HepG2 (cell line): Measurements from ENCODE around the gene ACTR3. TPM values are rescaled to one million over a fixed set of nuclear protein-coding genes. Genes with fewer than 3 reads are reported as not detected.

Source experiments
- ARNTL ChIP-seq: sonication (generic); formaldehyde crosslinking; IDR thresholded peaks from 2 replicates; pipeline ENCODE4 v1.4.0; 2020; ENCODE audit warnings: mild to moderate bottlenecking, missing genetic modification reagents
- DRAP1 ChIP-seq: IDR thresholded peaks from 2 replicates; pipeline ENCODE4 v1.6.1; 2016; ENCODE audit warnings: missing genetic modification reagents, missing compliant biosample characterization
- HIC2 ChIP-seq: sonication (generic); formaldehyde crosslinking; IDR thresholded peaks from 2 replicates; pipeline ENCODE4 v1.9.0; 2022; ENCODE audit warnings: low read depth, missing genetic modification reagents
- HOXA5 ChIP-seq: sonication (generic); formaldehyde crosslinking; IDR thresholded peaks from 2 replicates; pipeline ENCODE4 v1.4.0; 2020; ENCODE audit warnings: missing genetic modification reagents
- JUN ChIP-seq: sonication (generic); formaldehyde crosslinking; IDR thresholded peaks from 2 replicates; pipeline ENCODE4 v1.4.0; 2020; ENCODE audit warnings: mild to moderate bottlenecking, missing genetic modification reagents
- MIXL1 ChIP-seq: IDR thresholded peaks from 2 replicates; pipeline ENCODE4 v1.6.1; 2016
- NR2F1 ChIP-seq, 2 experiments: fragments of 450-650 bp in 1 of 2; formaldehyde crosslinking in 1 of 2; IDR thresholded peaks; 2 replicates each; pipeline versions ENCODE4 v1.5.0 to v1.6.1; 2016 to 2020; ENCODE audit warnings: mild to moderate bottlenecking in 1 of 2, missing compliant biosample characterization in 1 of 2, missing genetic modification reagents in 1 of 2, moderate library complexity in 1 of 2
- SPEN ChIP-seq: sonication (generic); formaldehyde crosslinking; IDR thresholded peaks from 2 replicates; pipeline ENCODE4 v1.5.1; 2020; ENCODE audit warnings: low read depth, mild to moderate bottlenecking, missing genetic modification reagents
- SUZ12 ChIP-seq: fragments of 150-350 bp; IDR thresholded peaks from 2 replicates; pipeline ENCODE4 v1.6.1; 2014; ENCODE audit warnings: low read depth, low read length
- SYNCRIP ChIP-seq: fragments of 200-400 bp; formaldehyde crosslinking; IDR thresholded peaks from 2 replicates; pipeline ENCODE4 v1.6.1; 2018; ENCODE audit warnings: mild to moderate bottlenecking, low read depth, low read length; ENCODE audit not compliant: insufficient read depth
- ZBTB7A ChIP-seq: sonication (generic); formaldehyde crosslinking; IDR thresholded peaks from 2 replicates; pipeline ENCODE4 v1.8.0; 2022; ENCODE audit warnings: mild to moderate bottlenecking, missing genetic modification reagents
- ZMYM4 ChIP-seq: sonication (generic); formaldehyde crosslinking; IDR thresholded peaks from 2 replicates; pipeline ENCODE4 v1.8.1; 2023; ENCODE audit warnings: mild to moderate bottlenecking, missing genetic modification reagents
- ZNF513 ChIP-seq: sonication (generic); formaldehyde crosslinking; conservative IDR thresholded peaks from 2 replicates; pipeline ENCODE4 v1.5.0; 2020; ENCODE audit warnings: missing genetic modification reagents
- ZNF530 ChIP-seq: sonication (generic); formaldehyde crosslinking; IDR thresholded peaks from 2 replicates; pipeline ENCODE4 v1.5.0; 2020; ENCODE audit warnings: low read depth, mild to moderate bottlenecking, missing genetic modification reagents
- ZNF576 ChIP-seq: sonication (generic); formaldehyde crosslinking; IDR thresholded peaks from 2 replicates; pipeline ENCODE4 v1.4.0; 2020; ENCODE audit warnings: mild to moderate bottlenecking, missing genetic modification reagents
- ZNF605 ChIP-seq: sonication (generic); formaldehyde crosslinking; IDR thresholded peaks from 2 replicates; pipeline ENCODE4 v1.8.0; 2022; ENCODE audit warnings: mild to moderate bottlenecking, missing genetic modification reagents
- ZNF672 ChIP-seq: sonication (generic); formaldehyde crosslinking; IDR thresholded peaks from 2 replicates; pipeline ENCODE4 v1.8.1; 2022; ENCODE audit warnings: missing genetic modification reagents
- ZNF740 ChIP-seq: sonication (generic); formaldehyde crosslinking; IDR thresholded peaks from 2 replicates; pipeline ENCODE4 v1.4.0; 2020; ENCODE audit warnings: missing genetic modification reagents
- ZNF772 ChIP-seq: sonication (generic); formaldehyde crosslinking; IDR thresholded peaks from 2 replicates; pipeline ENCODE4 v1.5.0; 2020; ENCODE audit warnings: mild to moderate bottlenecking, missing genetic modification reagents
- ZNF891 ChIP-seq: sonication (generic); formaldehyde crosslinking; IDR thresholded peaks from 2 replicates; pipeline ENCODE4 v1.5.0; 2020; ENCODE audit warnings: mild to moderate bottlenecking, missing genetic modification reagents
- polyA plus RNA-seq, 8 experiments: library from polyadenylated mRNA; depleted of rRNA in 3 of 8; stranded (reverse) in 7 of 8; unstranded in 1 of 8; fragments of >200 nt; fragmentation: Illumina TruSeq in 4 of 8; extraction: Trizol in 4 of 8; gene quantifications; 2 replicates each; pipeline versions ENCODE4 v1.2.1 to v1.2.3, GENCODE V29; 2011 to 2016; ENCODE audit warnings: low read depth in 4 of 8, missing spikeins in 1 of 8, mixed read lengths in 1 of 8; ENCODE audit not compliant: insufficient read depth in 1 of 8
- total RNA-seq, 5 experiments: library from RNA; depleted of rRNA; stranded (reverse); fragments of >200 nt; fragmentation: Illumina TruSeq; extraction: Trizol; gene quantifications; 2 replicates each; pipeline ENCODE4 v1.2.3, GENCODE V29; 2016; ENCODE audit warnings: low read depth in 1 of 5
- TF ChIP-seq, protein P1 (sequence below), 2 experiments: sonication (generic) in 1 of 2; formaldehyde crosslinking in 1 of 2; IDR thresholded peaks; 2 replicates each; pipeline versions ENCODE4 v1.4.0 to v1.6.1; 2018 to 2020; ENCODE audit warnings: missing genetic modification reagents in 2 of 2, borderline replicate concordance in 1 of 2, low read depth in 1 of 2, mild to moderate bottlenecking in 1 of 2, missing biosample characterization in 1 of 2
- TF ChIP-seq, protein P2 (sequence below): sonication (generic); formaldehyde crosslinking; IDR thresholded peaks from 2 replicates; pipeline ENCODE4 v1.5.0; 2020; ENCODE audit warnings: missing genetic modification reagents

The ACTR3 gene
- total and polyA plus RNA-seq, 2 of the 13 experiments (the other 11 are each of a cell fraction or from before 2014, with no cell fraction given), result 123 to 225 TPM

DNA sequence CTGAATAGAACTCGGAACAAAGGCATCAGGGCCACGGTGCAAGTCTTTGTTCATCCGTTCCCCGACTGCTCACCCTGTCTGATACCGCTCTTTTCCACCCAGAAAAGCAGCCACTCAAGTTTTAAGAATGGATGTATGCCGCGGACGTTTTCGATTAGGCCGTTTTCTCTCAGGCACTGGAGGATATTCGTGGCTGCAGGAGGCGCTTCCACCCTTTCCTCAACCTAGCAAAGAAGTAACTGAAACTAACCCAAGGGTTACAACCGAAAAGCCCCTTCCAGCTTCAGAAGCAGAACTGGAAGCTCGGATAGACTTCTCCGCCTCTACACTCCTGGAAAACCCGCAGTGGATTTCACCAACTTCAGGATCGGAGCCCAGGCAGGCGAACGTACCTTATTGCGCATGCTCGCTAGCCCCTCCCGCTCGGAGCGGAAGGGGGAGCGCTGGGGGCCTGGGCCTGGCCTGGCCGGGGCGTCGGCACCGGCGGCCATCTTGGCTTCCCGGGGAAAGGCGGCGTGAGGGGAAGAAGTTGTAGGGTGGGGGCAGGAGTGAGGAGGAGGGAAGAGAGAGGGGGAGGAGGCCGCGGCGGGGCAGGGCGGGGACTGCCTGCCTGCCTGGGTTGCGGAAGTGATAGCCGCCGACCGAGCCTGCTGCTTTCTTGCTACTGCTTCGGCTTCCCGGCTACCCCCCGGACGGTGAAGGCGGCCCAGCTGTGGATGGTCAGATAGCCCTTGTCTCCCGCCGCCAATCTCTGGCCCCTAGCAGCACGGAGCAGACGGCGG, at the start of gene ACTR3 (continued):
- TF ChIP-seq, protein P1, sequence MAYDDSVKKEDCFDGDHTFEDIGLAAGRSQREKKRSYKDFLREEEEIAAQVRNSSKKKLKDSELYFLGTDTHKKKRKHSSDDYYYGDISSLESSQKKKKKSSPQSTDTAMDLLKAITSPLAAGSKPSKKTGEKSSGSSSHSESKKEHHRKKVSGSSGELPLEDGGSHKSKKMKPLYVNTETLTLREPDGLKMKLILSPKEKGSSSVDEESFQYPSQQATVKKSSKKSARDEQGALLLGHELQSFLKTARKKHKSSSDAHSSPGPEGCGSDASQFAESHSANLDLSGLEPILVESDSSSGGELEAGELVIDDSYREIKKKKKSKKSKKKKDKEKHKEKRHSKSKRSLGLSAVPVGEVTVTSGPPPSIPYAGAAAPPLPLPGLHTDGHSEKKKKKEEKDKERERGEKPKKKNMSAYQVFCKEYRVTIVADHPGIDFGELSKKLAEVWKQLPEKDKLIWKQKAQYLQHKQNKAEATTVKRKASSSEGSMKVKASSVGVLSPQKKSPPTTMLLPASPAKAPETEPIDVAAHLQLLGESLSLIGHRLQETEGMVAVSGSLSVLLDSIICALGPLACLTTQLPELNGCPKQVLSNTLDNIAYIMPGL (CRISPR knock-in tag; IDR thresholded peaks at IDR 0.05; ENCODE audit: borderline replicate concordance in 1 of 2, low read depth in 1 of 2), result peak; percentile 79 to 97
- TF ChIP-seq ZNF605 (peak; percentile 88), ZNF530 (CRISPR knock-in tag) (no peak), ZNF513 (CRISPR knock-in tag) (no peak), SYNCRIP (no peak), MIXL1 (CRISPR knock-in tag) (peak; percentile 84), HIC2 (CRISPR knock-in tag) (no peak), DRAP1 (peak; percentile 96), SUZ12 (no peak), SPEN (CRISPR knock-in tag) (peak; percentile 94), ZNF891 (CRISPR knock-in tag) (no peak; the same call in 1 of the 2 replicates), ZBTB7A (CRISPR knock-in tag) (peak; percentile 87; the same call in 1 of the 2 replicates), ZNF772 (CRISPR knock-in tag) (peak; percentile 94; the same call in 1 of the 2 replicates), HOXA5 (CRISPR knock-in tag) (peak; percentile 94), ARNTL (CRISPR knock-in tag) (peak; percentile 73; the same call in 1 of the 2 replicates), ZNF740 (CRISPR knock-in tag) (peak; percentile 59; the same call in 1 of the 2 replicates), ZNF576 (peak; percentile 92), ZNF672 (CRISPR knock-in tag) (peak; percentile 84; the same call in 1 of the 2 replicates), ZMYM4 (CRISPR knock-in tag) (peak; percentile 99), NR2F1 (CRISPR knock-in tag; IDR thresholded peaks at IDR 0.05) (no peak; a peak in 2 of 4 replicates), JUN (peak; percentile 14; the same call in 1 of the 2 replicates)
- TF ChIP-seq, protein P2, sequence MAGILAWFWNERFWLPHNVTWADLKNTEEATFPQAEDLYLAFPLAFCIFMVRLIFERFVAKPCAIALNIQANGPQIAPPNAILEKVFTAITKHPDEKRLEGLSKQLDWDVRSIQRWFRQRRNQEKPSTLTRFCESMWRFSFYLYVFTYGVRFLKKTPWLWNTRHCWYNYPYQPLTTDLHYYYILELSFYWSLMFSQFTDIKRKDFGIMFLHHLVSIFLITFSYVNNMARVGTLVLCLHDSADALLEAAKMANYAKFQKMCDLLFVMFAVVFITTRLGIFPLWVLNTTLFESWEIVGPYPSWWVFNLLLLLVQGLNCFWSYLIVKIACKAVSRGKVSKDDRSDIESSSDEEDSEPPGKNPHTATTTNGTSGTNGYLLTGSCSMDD (CRISPR knock-in tag), result no peak
